ENCODE data around the gene ZC3H12D. TPM values are rescaled to one million over a fixed set of nuclear protein-coding genes. Genes with fewer than 3 reads are reported as not detected.

ZC3H12D gene
- total RNA-seq (2022; extraction: Qiagen RNA extraction) = 0.02 to 0.12 TPM (median 0.06 TPM) in 4 of 5 replicates, not detected in the other

GRCh38 chr6:149484733-149485700, at the start of gene ZC3H12D:
Gene ZC3H12D (minus strand): TSS chr6:149485014. CDS start chr6:149474543, 10,471 bp downstream.

GRCh38 chr6:149400050-149400449, 84.8 kb downstream of the ZC3H12D start, which contains the start of gene SUMO4:
Gene SUMO4 (plus strand): TSS chr6:149400262. CDS start chr6:149400392, 130 bp downstream.

Other genes with a start within 250 kb of the ZC3H12D start
- 22.8 to 31.3 TPM (median 26.2 TPM) in 5 replicates for gene TAB2, start 167.3 kb downstream of the ZC3H12D start, total RNA-seq (2022; extraction: Qiagen RNA extraction)
- gene SUMO4, start 84.8 kb downstream of the ZC3H12D start, total RNA-seq (2022; extraction: Qiagen RNA extraction) = not detected in 5 replicates
- 10.7 to 18.6 TPM (median 13.3 TPM) in 5 replicates for gene PPIL4, start 61.0 kb upstream of the ZC3H12D start, total RNA-seq (2022; extraction: Qiagen RNA extraction)
- 24.2 to 31.0 TPM (median 26.6 TPM) in 5 replicates for gene GINM1, start 81.4 kb upstream of the ZC3H12D start, total RNA-seq (2022; extraction: Qiagen RNA extraction)
- gene KATNA1, start 163.7 kb upstream of the ZC3H12D start, total RNA-seq (2022; extraction: Qiagen RNA extraction) = 9.8 to 12.5 TPM (median 11.6 TPM) in 5 replicates
- 5.8 to 9.1 TPM (median 7.6 TPM) in 5 replicates for gene LATS1, start 233.1 kb upstream of the ZC3H12D start, total RNA-seq (2022; extraction: Qiagen RNA extraction)

Data from A549 treated with Mapracorat at 1 μM for 4 hours (cell line).